ENCODE results near the gene HS6ST1. TPM values are rescaled to one million over a fixed set of nuclear protein-coding genes. Genes with fewer than 3 reads are reported as not detected.
"Not testable (repeated sequence)": the region's sequence is repeated elsewhere in the genome, so short reads cannot be mapped to it uniquely, and the experiment has no call there.

The HS6ST1 gene
- polyA plus RNA-seq, 1 experiment, result 12.9 TPM

DNA sequence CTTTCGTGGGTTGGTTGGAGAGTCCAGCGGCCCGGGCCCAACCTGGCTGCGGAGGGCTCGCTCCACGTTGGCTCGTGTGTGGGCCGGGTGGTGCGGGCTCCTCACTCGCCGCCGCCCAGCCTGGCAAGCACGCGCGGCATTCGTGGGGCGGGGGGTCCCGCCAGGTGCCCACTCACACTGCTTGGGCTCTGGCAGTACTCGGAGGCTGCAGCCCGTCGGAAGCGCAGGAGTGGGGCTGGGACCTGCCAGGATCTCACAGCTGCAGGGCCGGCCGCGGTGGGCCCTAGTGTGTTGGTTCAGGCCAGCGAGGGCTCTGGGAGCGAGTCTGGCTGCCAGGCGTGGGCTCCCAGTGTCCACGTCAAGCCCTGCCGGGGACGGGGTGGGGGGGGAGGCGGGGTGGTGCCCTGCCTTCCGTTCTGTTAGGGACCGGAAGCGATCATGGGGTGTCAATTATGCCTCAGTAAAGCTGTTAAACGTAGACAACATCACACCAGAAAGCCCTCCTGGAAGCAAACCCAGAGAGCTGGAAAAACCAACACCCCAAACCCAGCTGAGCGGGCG is 1.0 kb upstream of the HS6ST1 start:
- Histone ChIP-seq H3K36me3 (ENCODE audit: control insufficient read depth, insufficient read depth, low read length) (peaks cover 2% of the 10 kb centered on the region), H3K4me3 (ENCODE audit: low read depth, low read length) (no peak overlapping the region), H3K27me3 (ENCODE audit: control insufficient read depth, insufficient read depth, low read length) (no peaks in the 10 kb centered on the region)
- TF ChIP-seq, protein P1, sequence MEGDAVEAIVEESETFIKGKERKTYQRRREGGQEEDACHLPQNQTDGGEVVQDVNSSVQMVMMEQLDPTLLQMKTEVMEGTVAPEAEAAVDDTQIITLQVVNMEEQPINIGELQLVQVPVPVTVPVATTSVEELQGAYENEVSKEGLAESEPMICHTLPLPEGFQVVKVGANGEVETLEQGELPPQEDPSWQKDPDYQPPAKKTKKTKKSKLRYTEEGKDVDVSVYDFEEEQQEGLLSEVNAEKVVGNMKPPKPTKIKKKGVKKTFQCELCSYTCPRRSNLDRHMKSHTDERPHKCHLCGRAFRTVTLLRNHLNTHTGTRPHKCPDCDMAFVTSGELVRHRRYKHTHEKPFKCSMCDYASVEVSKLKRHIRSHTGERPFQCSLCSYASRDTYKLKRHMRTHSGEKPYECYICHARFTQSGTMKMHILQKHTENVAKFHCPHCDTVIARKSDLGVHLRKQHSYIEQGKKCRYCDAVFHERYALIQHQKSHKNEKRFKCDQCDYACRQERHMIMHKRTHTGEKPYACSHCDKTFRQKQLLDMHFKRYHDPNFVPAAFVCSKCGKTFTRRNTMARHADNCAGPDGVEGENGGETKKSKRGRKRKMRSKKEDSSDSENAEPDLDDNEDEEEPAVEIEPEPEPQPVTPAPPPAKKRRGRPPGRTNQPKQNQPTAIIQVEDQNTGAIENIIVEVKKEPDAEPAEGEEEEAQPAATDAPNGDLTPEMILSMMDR (IDR thresholded peaks at IDR 0.05; ENCODE audit: insufficient read depth, low read depth, low read length), result no peak
- ChIA-PET CTCF (interaction anchor here (0.8 to 2.4 kb wide), 4 partner anchors 35 to 318 kb away, joined by 3 to 9 read pairs (median 3); no protein-coding TSS in a partner anchor), POLR2A (no interaction called here)
- DNase-seq (ENCODE audit: low read depth), result no peak

GRCh38 chr2:128318245-128318644 is 423 bp downstream of the HS6ST1 start:
- H3K36me3 ChIP-seq (ENCODE audit: control insufficient read depth, insufficient read depth, low read length); H3K27me3 ChIP-seq (ENCODE audit: control insufficient read depth, insufficient read depth, low read length); POLR2A ChIA-PET; DNase-seq (ENCODE audit: low read depth): not testable (repeated sequence)
- CTCF ChIA-PET, result interaction anchor here (1.5 to 2.0 kb wide), 3 partner anchors 9 to 139 kb away, joined by 4 to 6 read pairs (median 4); no protein-coding TSS in a partner anchor
- H3K4me3 ChIP-seq (ENCODE audit: low read depth, low read length), result peak overlapping the region; percentile 83

- H3K36me3 ChIP-seq (ENCODE audit: control insufficient read depth, insufficient read depth, low read length); H3K27me3 ChIP-seq (ENCODE audit: control insufficient read depth, insufficient read depth, low read length); DNase-seq (ENCODE audit: low read depth); POLR2A ChIA-PET: not testable (repeated sequence)
- peak overlapping the region; percentile 83 for H3K4me3 ChIP-seq (ENCODE audit: low read depth, low read length)
- CTCF ChIA-PET, result interaction anchor here (0.6 to 2.0 kb wide), 6 partner anchors 9 to 251 kb away, joined by 3 to 6 read pairs (median 4); no protein-coding TSS in a partner anchor
These were observed 806 bp downstream of the HS6ST1 start for GRCh38 chr2:128317899-128318225.

- ChIA-PET CTCF (interaction anchor here (0.6 to 2.0 kb wide), 10 partner anchors 8 to 254 kb away, joined by 3 to 6 read pairs (median 4); no protein-coding TSS in a partner anchor), POLR2A (no interaction called here)
- DNase-seq (ENCODE audit: low read depth), result no peak
- Histone ChIP-seq H3K27me3 (ENCODE audit: control insufficient read depth, insufficient read depth, low read length) (no peaks in the 10 kb centered on the region), H3K36me3 (ENCODE audit: control insufficient read depth, insufficient read depth, low read length) (peaks cover 2% of the 10 kb centered on the region), H3K4me3 (ENCODE audit: low read depth, low read length) (peak overlapping the region; percentile 83)
- TF ChIP-seq, protein P1 (IDR thresholded peaks at IDR 0.05; ENCODE audit: insufficient read depth, low read depth, low read length), result no peak
These were observed 1.3 kb downstream of the HS6ST1 start for GRCh38 chr2:128317181-128317898.

GRCh38 chr2:128316777-128317180 is 1.9 kb downstream of the HS6ST1 start:
- Histone ChIP-seq H3K27me3 (ENCODE audit: control insufficient read depth, insufficient read depth, low read length) (no peaks in the 10 kb centered on the region), H3K36me3 (ENCODE audit: control insufficient read depth, insufficient read depth, low read length) (peaks cover 2% of the 10 kb centered on the region), H3K4me3 (ENCODE audit: low read depth, low read length) (peak overlapping the region; percentile 83)
- CTCF ChIA-PET, result interaction anchor here (0.8 to 2.0 kb wide), 9 partner anchors 8 to 253 kb away, joined by 3 to 6 read pairs (median 3); no protein-coding TSS in a partner anchor
- TF ChIP-seq, protein P1 (IDR thresholded peaks at IDR 0.05; ENCODE audit: insufficient read depth, low read depth, low read length), result no peak
- no peak for DNase-seq (ENCODE audit: low read depth)
- POLR2A ChIA-PET, result no interaction called here

Measured in BJ (cell line).